Keratinocyte (primary cell): ENCODE measurements around the gene SCTR. TPM values are rescaled to one million over a fixed set of nuclear protein-coding genes. Genes with fewer than 3 reads are reported as not detected.

ENCODE experiments used
- DNase-seq: peaks from one replicate; pipeline ENCODE4 v3.0.0-alpha.2; 2011; ENCODE audit warnings: low read depth, missing footprints, low spot score
- FAIRE-seq: peaks from 2 replicates; lab custom pipeline; 2011; peaks lifted over from hg19 to GRCh38; lab: Jason Lieb, UNC
- H2AFZ ChIP-seq: 2 replicates; pipeline ENCODE4 v1.6.0; 2012; ENCODE audit warnings: low read length, control low read depth, inconsistent platforms; ENCODE audit not compliant: control insufficient read depth
- H3K27ac ChIP-seq: 2 replicates; pipeline ENCODE4 v1.5.1; 2011; ENCODE audit warnings: low read length; ENCODE audit not compliant: control insufficient read depth, insufficient read depth
- H3K27me3 ChIP-seq: 3 replicates; pipeline ENCODE4 v1.6.0; 2011; ENCODE audit warnings: low read length; ENCODE audit not compliant: control insufficient read depth, insufficient read depth; ENCODE audit errors: extremely low read depth
- H3K36me3 ChIP-seq, 2 experiments: 2 replicates in 1 of 2; 3 replicates in 1 of 2; pipeline ENCODE4 v1.5.1; 2011; ENCODE audit warnings: low read length in 2 of 2, mild to moderate bottlenecking in 1 of 2; ENCODE audit not compliant: control insufficient read depth in 2 of 2, insufficient read depth in 2 of 2; ENCODE audit errors: extremely low read depth in 1 of 2
- H3K4me1 ChIP-seq: 3 replicates; pipeline ENCODE4 v1.5.1; 2011; ENCODE audit warnings: low read length; ENCODE audit not compliant: control insufficient read depth, insufficient read depth; ENCODE audit errors: extremely low read depth
- H3K4me2 ChIP-seq: 3 replicates; pipeline ENCODE4 v1.6.0; 2011; ENCODE audit warnings: low read depth, low read length; ENCODE audit not compliant: control insufficient read depth, insufficient read depth; ENCODE audit errors: extremely low read depth
- H3K4me3 ChIP-seq, 3 experiments: fragments of 200-600 bp in 1 of 3; sonication (generic) in 1 of 3; 2 replicates in 2 of 3; 3 replicates in 1 of 3; pipeline ENCODE4 v1.5.1; 2011 to 2016; ENCODE audit warnings: low read length in 3 of 3, mild to moderate bottlenecking in 3 of 3, control low read depth in 2 of 3, inconsistent platforms in 1 of 3, low read depth in 1 of 3, mixed read lengths in 1 of 3, mixed run types in 1 of 3, moderate library complexity in 1 of 3; ENCODE audit not compliant: control insufficient read depth in 2 of 3, insufficient read depth in 2 of 3; ENCODE audit errors: extremely low read depth in 1 of 3
- H3K79me2 ChIP-seq: 2 replicates; pipeline ENCODE4 v1.6.0; 2012; ENCODE audit warnings: low read length; ENCODE audit not compliant: control insufficient read depth, insufficient read depth
- H3K9ac ChIP-seq: 3 replicates; pipeline ENCODE4 v1.6.0; 2011; ENCODE audit warnings: low read length; ENCODE audit not compliant: control insufficient read depth, insufficient read depth; ENCODE audit errors: extremely low read depth
- H3K9me1 ChIP-seq: 3 replicates; pipeline ENCODE4 v1.6.0; 2011; ENCODE audit warnings: low read length; ENCODE audit not compliant: control insufficient read depth, insufficient read depth; ENCODE audit errors: extremely low read depth
- H3K9me3 ChIP-seq: 2 replicates; pipeline ENCODE4 v1.5.1; 2012; ENCODE audit warnings: low read depth, low read length; ENCODE audit not compliant: control insufficient read depth
- H4K20me1 ChIP-seq: 3 replicates; pipeline ENCODE4 v1.6.0; 2011; ENCODE audit warnings: low read length; ENCODE audit not compliant: control insufficient read depth, insufficient read depth; ENCODE audit errors: extremely low read depth
- EZH2 ChIP-seq: IDR thresholded peaks from one replicate; pipeline ENCODE4 v1.6.1; 2012; ENCODE audit warnings: inconsistent platforms, mild to moderate bottlenecking, low read length, moderate library complexity
- dilution Hi-C: fragments of 300-500 bp; cut with MboI; formaldehyde crosslinking; loops from one replicate; pipeline ENCODE4 v1.7.0; 2020; ENCODE audit warnings: low sequenced_read_pairs; ENCODE audit not compliant: extremely low pct_ligation_motif_present
- polyA plus RNA-seq, 5 experiments: library from polyadenylated mRNA; depleted of rRNA in 3 of 5; stranded (reverse) in 3 of 5; stranded (forward) in 1 of 5; unstranded in 1 of 5; fragments of >200 nt; gene quantifications; 1 replicate in 1 of 5; 2 replicates in 3 of 5; 3 replicates in 1 of 5; pipeline versions ENCODE4 v1.2.1 to v1.2.3, GENCODE V29; 2011 to 2012; ENCODE audit warnings: missing spikeins in 2 of 5, low read depth in 1 of 5, low replicate concordance in 1 of 5
- TF ChIP-seq, protein P1 (sequence below), 3 experiments: IDR thresholded peaks in 1 of 3; conservative IDR thresholded peaks in 1 of 3; optimal IDR thresholded peaks in 1 of 3; 2 replicates in 2 of 3; 3 replicates in 1 of 3; pipeline versions ENCODE3 to v1.5.1; 2011; ENCODE audit warnings: low read length in 3 of 3, mild to moderate bottlenecking in 3 of 3, moderate library complexity in 2 of 3, control low read depth in 1 of 3, inconsistent platforms in 1 of 3; ENCODE audit not compliant: insufficient read depth in 2 of 3; ENCODE audit errors: extremely low read depth in 1 of 3

SCTR gene
- polyA plus RNA-seq, 1 donor (not counting 4 experiments of a cell fraction or from before 2014, with no cell fraction given), result not detected

DNA sequence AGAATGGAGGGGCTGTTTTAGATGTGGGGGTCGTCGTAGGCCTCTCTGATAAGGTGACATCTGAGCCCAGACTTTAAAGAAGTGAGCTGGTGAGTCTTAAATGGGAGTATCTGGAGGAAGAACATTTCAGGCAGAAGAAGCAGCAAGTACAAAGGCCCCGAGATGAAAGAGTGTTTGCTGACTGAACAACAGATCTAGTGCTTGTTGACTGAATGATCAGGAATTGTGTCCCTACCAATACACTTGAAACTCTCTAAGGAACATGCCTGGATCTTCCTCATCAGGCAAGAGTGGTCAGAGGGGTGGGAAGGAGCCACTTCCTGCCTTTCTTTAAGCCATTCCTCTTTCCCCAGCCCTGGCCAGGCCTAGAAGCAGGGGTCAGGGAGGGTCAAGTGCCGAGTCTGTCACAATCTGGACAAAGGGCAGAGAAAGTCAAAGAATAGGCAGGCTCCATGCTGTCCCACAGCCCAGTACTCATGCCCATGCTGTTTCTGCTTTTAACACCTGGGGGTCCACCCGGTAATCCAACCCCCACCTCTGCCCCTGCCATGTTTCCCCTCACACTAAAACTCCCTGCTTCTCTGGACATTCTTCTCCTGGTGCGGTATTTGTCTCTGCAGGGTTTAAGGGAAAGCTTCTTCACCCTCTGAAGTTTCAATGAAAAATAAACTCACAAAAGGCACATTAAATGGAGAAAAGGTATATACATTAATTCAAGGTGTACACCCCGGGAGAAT is 95.6 kb downstream of the SCTR start:
- Histone ChIP-seq H3K27me3 (peaks cover 43% of the 10 kb centered on the region), H4K20me1 (no peaks in the 10 kb centered on the region), H3K9ac (no peak overlapping the region), H3K79me2 (no peaks in the 10 kb centered on the region), H3K36me3 (no peaks in the 10 kb centered on the region), H3K4me2 (no peak overlapping the region), H3K9me3 (no peaks in the 10 kb centered on the region), H3K4me1 (peaks cover 9% of the 10 kb centered on the region), H3K27ac (no peak overlapping the region), H3K4me3 (no peak overlapping the region), H3K9me1 (no peaks in the 10 kb centered on the region), H2AFZ (no peak overlapping the region)
- DNase-seq, result no peak
- dilution Hi-C loops, result no loop called here
- TF ChIP-seq, protein P1, sequence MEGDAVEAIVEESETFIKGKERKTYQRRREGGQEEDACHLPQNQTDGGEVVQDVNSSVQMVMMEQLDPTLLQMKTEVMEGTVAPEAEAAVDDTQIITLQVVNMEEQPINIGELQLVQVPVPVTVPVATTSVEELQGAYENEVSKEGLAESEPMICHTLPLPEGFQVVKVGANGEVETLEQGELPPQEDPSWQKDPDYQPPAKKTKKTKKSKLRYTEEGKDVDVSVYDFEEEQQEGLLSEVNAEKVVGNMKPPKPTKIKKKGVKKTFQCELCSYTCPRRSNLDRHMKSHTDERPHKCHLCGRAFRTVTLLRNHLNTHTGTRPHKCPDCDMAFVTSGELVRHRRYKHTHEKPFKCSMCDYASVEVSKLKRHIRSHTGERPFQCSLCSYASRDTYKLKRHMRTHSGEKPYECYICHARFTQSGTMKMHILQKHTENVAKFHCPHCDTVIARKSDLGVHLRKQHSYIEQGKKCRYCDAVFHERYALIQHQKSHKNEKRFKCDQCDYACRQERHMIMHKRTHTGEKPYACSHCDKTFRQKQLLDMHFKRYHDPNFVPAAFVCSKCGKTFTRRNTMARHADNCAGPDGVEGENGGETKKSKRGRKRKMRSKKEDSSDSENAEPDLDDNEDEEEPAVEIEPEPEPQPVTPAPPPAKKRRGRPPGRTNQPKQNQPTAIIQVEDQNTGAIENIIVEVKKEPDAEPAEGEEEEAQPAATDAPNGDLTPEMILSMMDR (optimal IDR thresholded peaks at IDR 0.05 in 1 of 3, IDR thresholded peaks at IDR 0.05 in 1 of 3, conservative IDR thresholded peaks at IDR 0.05 in 1 of 3; ENCODE audit: extremely low read depth in 1 of 3, insufficient read depth in 2 of 3, low read length in 3 of 3), result no peak
- no peak for TF ChIP-seq EZH2
- FAIRE-seq, result no peak

DNA sequence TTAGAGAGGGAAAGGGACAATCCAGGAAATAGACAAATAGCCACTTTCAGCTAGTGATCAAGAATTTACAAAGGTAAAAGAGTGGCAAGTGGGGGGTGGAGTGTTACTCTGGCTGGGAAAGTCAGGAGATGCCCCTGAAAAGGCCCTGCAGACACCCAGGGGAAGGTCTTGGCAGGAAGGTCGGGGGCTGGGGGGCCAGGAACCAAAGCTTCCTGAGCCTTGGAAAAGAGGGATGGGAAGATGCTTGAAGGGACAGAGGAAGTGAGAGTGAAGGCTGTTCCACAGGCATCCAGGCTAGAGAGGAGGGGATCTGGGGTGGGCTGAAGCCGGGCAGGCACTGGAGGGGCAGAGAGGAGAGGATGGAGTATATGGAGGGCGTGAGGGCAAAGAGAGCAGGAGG is 96.5 kb downstream of the SCTR start:
- H3K9me1 ChIP-seq, result no peaks in the 10 kb centered on the region
- H3K4me1 ChIP-seq, result peaks cover 15% of the 10 kb centered on the region
- no peaks in the 10 kb centered on the region for H3K79me2 ChIP-seq
- H3K4me3 ChIP-seq, result no peak overlapping the region
- no peak for FAIRE-seq
- no peaks in the 10 kb centered on the region for H4K20me1 ChIP-seq
- H2AFZ ChIP-seq, result no peak overlapping the region
- H3K9me3 ChIP-seq, result no peaks in the 10 kb centered on the region
- no peak overlapping the region for H3K27ac ChIP-seq
- H3K9ac ChIP-seq, result no peak overlapping the region
- no peak for DNase-seq
- dilution Hi-C loops, result no loop called here
- no peak overlapping the region for H3K4me2 ChIP-seq
- H3K27me3 ChIP-seq, result peaks cover 38% of the 10 kb centered on the region
- no peak for TF ChIP-seq EZH2
- TF ChIP-seq, protein P1 (optimal IDR thresholded peaks at IDR 0.05 in 1 of 3, IDR thresholded peaks at IDR 0.05 in 1 of 3, conservative IDR thresholded peaks at IDR 0.05 in 1 of 3; ENCODE audit: extremely low read depth in 1 of 3, insufficient read depth in 2 of 3, low read length in 3 of 3), result no peak
- no peaks in the 10 kb centered on the region for H3K36me3 ChIP-seq
